ENCODE results near the gene COL3A1. TPM values are rescaled to one million over a fixed set of nuclear protein-coding genes. Genes with fewer than 3 reads are reported as not detected.

The COL3A1 gene
- total RNA-seq: 1.5 and 19.3 TPM in 2 replicates

DNA sequence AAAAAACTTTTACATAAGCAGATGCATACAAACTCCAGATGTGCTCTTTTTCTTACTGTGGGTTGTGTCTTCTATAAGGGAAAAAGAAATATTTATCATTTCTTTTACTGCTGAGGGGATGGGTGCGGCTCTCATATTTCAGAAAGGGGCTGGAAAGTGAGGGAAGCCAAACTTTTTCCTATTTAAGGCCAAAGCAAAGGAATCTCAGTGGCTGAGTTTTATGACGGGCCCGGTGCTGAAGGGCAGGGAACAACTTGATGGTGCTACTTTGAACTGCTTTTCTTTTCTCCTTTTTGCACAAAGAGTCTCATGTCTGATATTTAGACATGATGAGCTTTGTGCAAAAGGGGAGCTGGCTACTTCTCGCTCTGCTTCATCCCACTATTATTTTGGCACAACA is at the start of gene COL3A1:
COL3A1 (plus strand) TSS at position 210 of the 400 bp plus-strand sequence; CDS start at position 327, 117 bp downstream.

Other genes starting within 250 kb of the COL3A1 start
- 43.5 and 52.9 TPM in 2 replicates for gene COL5A2, start 205.4 kb downstream of the COL3A1 start, total RNA-seq